Daoy (cell line): ENCODE measurements around the gene UGT2B28. TPM values are rescaled to one million over a fixed set of nuclear protein-coding genes. Genes with fewer than 3 reads are reported as not detected.
"Not testable (repeated sequence)": the region's sequence is repeated elsewhere in the genome, so short reads cannot be mapped to it uniquely, and the experiment has no call there.

Source experiments
- DNase-seq: peaks from one replicate; pipeline ENCODE4 v3.0.0-alpha.2; 2015; ENCODE audit warnings: low read depth
- total RNA-seq: library from RNA; depleted of rRNA; stranded (reverse); fragments of >200 nt; shearing (Covaris generic); gene quantifications from 2 replicates; pipeline ENCODE4 v1.2.3, GENCODE V29; 2014; rRNA removed

Gene UGT2B28
- total RNA-seq, 1 experiment from 2014 or later, result not detected

GRCh38 chr4:69343558-69344420 lies 63.5 kb downstream of the UGT2B28 start:
- DNase-seq, result not testable (repeated sequence)

Other genes with a start within 250 kb of the UGT2B28 start
- not detected in 2 replicates for gene UGT2B7, start 184.0 kb upstream of the UGT2B28 start, total RNA-seq
- not detected in 2 replicates for gene UGT2B11, start 65.7 kb upstream of the UGT2B28 start, total RNA-seq
- not detected in 2 replicates for gene UGT2B4, start 215.4 kb downstream of the UGT2B28 start, total RNA-seq